Panc1 (cell line): ENCODE measurements around the gene SUSD6. TPM values are rescaled to one million over a fixed set of nuclear protein-coding genes. Genes with fewer than 3 reads are reported as not detected.

Experiments used
- ATAC-seq: fragments of 200-7000 bp; cut with Tn5 transposase; 2 replicates; pipeline ENCODE4 v1.9.1; 2020; ENCODE audit warnings: mild to moderate bottlenecking, moderate library complexity
- BruUV-seq: library from RNA; stranded (reverse); fragments of 400-500 nt; replicated peaks from 2 replicates; lab custom pipeline; 2021; lab: Mats Ljungman, UMichigan
- CTCF ChIA-PET: fragments of 300-600 bp; sonication (Branson Sonifier 250); formaldehyde crosslinking; loops from one replicate; lab custom pipeline; 2022; ENCODE audit warnings: antibody characterized with exemption; lab: Charles Lee
- POLR2A ChIA-PET: fragments of 300-600 bp; sonication (Branson Sonifier 250); formaldehyde crosslinking; loops from one replicate; lab custom pipeline; 2022; ENCODE audit warnings: antibody characterized with exemption; lab: Charles Lee
- DNase-seq: peaks from one replicate; pipeline ENCODE4 v3.0.0-alpha.2; 2010; ENCODE audit warnings: low read depth, low spot score
- H3K27ac ChIP-seq: 2 replicates; pipeline ENCODE4 v1.5.1; 2011; ENCODE audit warnings: mild to moderate bottlenecking, low read length, inconsistent platforms
- H3K27me3 ChIP-seq: fragments of 200-500 bp; sonication (Bioruptor generic); 2 replicates; pipeline ENCODE4 v1.6.0; 2014; ENCODE audit warnings: low read length, inconsistent platforms; ENCODE audit not compliant: control insufficient read depth, insufficient read depth
- H3K36me3 ChIP-seq: fragments of 200-500 bp; sonication (Bioruptor generic); 2 replicates; pipeline ENCODE4 v1.5.1; 2014; ENCODE audit warnings: inconsistent platforms, mild to moderate bottlenecking, low read length, moderate library complexity; ENCODE audit not compliant: control insufficient read depth, insufficient read depth
- H3K4me1 ChIP-seq: 2 replicates; pipeline ENCODE4 v1.5.1; 2011; ENCODE audit warnings: inconsistent platforms, mild to moderate bottlenecking, low read length, moderate library complexity; ENCODE audit not compliant: control insufficient read depth, insufficient read depth
- H3K4me3 ChIP-seq, 2 experiments: 2 replicates each; pipeline ENCODE4 v1.5.1; 2011 to 2012; ENCODE audit warnings: low read depth in 2 of 2, low read length in 2 of 2, mild to moderate bottlenecking in 2 of 2, inconsistent platforms in 1 of 2, moderate library complexity in 1 of 2
- H3K9me3 ChIP-seq: fragments of 200-500 bp; sonication (Bioruptor generic); 2 replicates; pipeline ENCODE4 v1.5.1; 2014; ENCODE audit warnings: low read depth, mild to moderate bottlenecking, inconsistent platforms, low read length, moderate library complexity; ENCODE audit not compliant: control insufficient read depth, insufficient read depth
- POLR2AphosphoS5 ChIP-seq: IDR thresholded peaks from 2 replicates; pipeline ENCODE4 v1.6.1; 2012; ENCODE audit warnings: mild to moderate bottlenecking, low read depth, low read length, moderate library complexity
- SIN3A ChIP-seq: IDR thresholded peaks from 2 replicates; pipeline ENCODE4 v1.6.1; 2012; ENCODE audit warnings: low read depth, mild to moderate bottlenecking, low read length, moderate library complexity, borderline replicate concordance; ENCODE audit not compliant: insufficient read depth
- TCF7L2 ChIP-seq: IDR thresholded peaks from 2 replicates; pipeline ENCODE4 v1.6.1; 2011; ENCODE audit warnings: mild to moderate bottlenecking, low read depth, low read length, inconsistent platforms
- in situ Hi-C: cut with HindIII; loops from 2 replicates; pipeline ENCODE4 v1.10.0; 2016; ENCODE audit warnings: low sequenced_read_pairs, low pct_unique_long_range_greater_than_20kb
- intact Hi-C: fragments of 100-400 bp; cut with micrococcal nuclease; formaldehyde crosslinking; loops from one replicate; pipeline ENCODE4 v1.10.0; 2022; ENCODE audit not compliant: unreplicated experiment
- total RNA-seq: library from RNA; stranded (reverse); gene quantifications from one replicate; pipeline ENCODE4 v1.2.1, GENCODE V29; 2021; ENCODE audit not compliant: unreplicated experiment
- TF ChIP-seq, protein P1 (sequence below): fragments of 450-650 bp; IDR thresholded peaks from 2 replicates; pipeline ENCODE4 v1.5.1; 2017; ENCODE audit warnings: mild to moderate bottlenecking
- TF ChIP-seq, protein P2 (sequence below), 2 experiments: IDR thresholded peaks; 2 replicates each; pipeline ENCODE4 v1.6.1; 2011 to 2012; ENCODE audit warnings: low read depth in 2 of 2, control low read depth in 1 of 2, low read length in 1 of 2, mild to moderate bottlenecking in 1 of 2, moderate library complexity in 1 of 2; ENCODE audit not compliant: insufficient read depth in 1 of 2

Gene SUSD6
- total RNA-seq, 1 experiment from 2014 or later, result 10.9 TPM

DNA sequence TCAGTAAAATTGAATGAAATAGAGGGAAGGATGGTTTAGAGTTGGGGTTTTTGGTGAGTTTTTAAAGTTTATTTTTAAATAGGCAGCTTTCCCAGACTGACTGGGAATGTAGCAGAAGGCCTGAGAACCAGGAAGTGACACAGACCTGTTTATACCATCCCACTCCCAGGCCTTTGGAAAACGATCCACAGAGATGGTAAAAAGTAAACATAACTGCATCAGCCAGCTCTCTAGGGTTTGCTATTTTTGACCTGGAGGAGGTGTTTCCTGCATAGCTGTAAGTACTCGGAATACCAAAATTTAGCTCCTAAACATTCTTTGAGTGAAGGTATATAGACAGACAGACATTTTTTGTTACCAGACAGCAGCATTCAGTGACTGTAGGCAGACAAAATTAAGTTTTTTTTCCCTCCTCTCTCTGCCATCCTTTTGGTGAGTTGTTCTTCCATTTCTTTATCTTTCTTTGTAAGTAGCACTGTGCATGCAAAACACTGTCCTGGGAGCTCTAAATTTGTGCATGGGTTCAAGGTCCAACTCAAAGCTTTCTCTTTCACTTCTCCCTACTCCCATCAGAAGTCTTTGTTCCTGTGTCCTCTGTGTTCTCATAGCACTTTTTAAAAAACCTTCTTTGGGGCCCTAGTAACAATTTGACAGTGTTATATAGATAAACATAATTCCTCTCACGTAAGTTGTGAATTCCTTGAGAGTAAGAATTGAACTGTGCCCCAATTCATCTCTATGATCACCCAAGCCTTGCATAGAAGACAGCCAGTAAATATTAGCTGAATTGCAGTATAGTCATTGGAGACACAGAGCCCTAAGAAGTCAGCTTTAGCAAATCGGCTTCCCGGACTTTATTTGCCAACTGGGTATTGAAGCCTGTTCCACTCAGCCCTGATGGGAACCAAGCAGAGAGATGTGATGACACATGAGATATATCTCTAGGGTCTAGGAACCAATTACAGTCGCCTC is 37.4 kb downstream of the SUSD6 start:
- no peak overlapping the region; the same call in 1 of the 2 replicates for H3K27ac ChIP-seq
- peak; percentile 39 for DNase-seq
- H3K4me1 ChIP-seq, result peaks cover 9% of the 10 kb centered on the region
- no peak for ATAC-seq
- H3K36me3 ChIP-seq, result no peaks in the 10 kb centered on the region
- intact Hi-C loops (no loop called here), in situ Hi-C loops (no loop called here)
- POLR2A ChIA-PET, result interaction anchor here (0.6 kb wide), 1 partner anchor 116 kb away, joined by 4 read pairs; no protein-coding TSS in a partner anchor
- TF ChIP-seq TCF7L2 (no peak), POLR2AphosphoS5 (no peak), SIN3A (no peak)
- TF ChIP-seq, protein P1, sequence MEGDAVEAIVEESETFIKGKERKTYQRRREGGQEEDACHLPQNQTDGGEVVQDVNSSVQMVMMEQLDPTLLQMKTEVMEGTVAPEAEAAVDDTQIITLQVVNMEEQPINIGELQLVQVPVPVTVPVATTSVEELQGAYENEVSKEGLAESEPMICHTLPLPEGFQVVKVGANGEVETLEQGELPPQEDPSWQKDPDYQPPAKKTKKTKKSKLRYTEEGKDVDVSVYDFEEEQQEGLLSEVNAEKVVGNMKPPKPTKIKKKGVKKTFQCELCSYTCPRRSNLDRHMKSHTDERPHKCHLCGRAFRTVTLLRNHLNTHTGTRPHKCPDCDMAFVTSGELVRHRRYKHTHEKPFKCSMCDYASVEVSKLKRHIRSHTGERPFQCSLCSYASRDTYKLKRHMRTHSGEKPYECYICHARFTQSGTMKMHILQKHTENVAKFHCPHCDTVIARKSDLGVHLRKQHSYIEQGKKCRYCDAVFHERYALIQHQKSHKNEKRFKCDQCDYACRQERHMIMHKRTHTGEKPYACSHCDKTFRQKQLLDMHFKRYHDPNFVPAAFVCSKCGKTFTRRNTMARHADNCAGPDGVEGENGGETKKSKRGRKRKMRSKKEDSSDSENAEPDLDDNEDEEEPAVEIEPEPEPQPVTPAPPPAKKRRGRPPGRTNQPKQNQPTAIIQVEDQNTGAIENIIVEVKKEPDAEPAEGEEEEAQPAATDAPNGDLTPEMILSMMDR, result no peak
- TF ChIP-seq, protein P2, sequence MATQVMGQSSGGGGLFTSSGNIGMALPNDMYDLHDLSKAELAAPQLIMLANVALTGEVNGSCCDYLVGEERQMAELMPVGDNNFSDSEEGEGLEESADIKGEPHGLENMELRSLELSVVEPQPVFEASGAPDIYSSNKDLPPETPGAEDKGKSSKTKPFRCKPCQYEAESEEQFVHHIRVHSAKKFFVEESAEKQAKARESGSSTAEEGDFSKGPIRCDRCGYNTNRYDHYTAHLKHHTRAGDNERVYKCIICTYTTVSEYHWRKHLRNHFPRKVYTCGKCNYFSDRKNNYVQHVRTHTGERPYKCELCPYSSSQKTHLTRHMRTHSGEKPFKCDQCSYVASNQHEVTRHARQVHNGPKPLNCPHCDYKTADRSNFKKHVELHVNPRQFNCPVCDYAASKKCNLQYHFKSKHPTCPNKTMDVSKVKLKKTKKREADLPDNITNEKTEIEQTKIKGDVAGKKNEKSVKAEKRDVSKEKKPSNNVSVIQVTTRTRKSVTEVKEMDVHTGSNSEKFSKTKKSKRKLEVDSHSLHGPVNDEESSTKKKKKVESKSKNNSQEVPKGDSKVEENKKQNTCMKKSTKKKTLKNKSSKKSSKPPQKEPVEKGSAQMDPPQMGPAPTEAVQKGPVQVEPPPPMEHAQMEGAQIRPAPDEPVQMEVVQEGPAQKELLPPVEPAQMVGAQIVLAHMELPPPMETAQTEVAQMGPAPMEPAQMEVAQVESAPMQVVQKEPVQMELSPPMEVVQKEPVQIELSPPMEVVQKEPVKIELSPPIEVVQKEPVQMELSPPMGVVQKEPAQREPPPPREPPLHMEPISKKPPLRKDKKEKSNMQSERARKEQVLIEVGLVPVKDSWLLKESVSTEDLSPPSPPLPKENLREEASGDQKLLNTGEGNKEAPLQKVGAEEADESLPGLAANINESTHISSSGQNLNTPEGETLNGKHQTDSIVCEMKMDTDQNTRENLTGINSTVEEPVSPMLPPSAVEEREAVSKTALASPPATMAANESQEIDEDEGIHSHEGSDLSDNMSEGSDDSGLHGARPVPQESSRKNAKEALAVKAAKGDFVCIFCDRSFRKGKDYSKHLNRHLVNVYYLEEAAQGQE (IDR thresholded peaks at IDR 0.05; ENCODE audit: insufficient read depth in 1 of 2, low read depth in 2 of 2, low read length in 1 of 2), result no peak
- no TSS peak for BruUV-seq
- CTCF ChIA-PET, result no interaction called here
- H3K4me3 ChIP-seq, result no peak overlapping the region
- no peaks in the 10 kb centered on the region for H3K9me3 ChIP-seq
- no peaks in the 10 kb centered on the region for H3K27me3 ChIP-seq

DNA sequence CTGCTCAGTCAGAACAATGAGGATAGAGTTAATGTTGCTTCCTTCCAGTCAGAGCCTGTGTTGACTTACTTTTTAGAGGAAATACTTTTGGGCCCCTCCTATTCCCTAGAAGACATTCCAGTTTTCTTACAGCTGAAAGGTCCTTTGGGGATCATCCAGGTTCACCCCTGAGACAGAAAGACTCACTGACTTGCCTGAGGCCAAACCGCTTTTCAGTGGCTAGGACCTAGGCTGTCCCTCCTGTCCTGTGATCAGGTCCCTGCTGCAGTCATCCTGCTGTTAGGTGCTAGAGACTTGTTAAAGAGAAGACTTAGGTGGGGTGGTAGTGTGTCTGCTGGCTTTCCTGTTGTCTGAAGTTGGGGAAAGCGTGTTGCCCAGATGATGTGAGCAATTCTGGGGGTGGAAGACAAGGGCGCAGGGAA is 39.6 kb downstream of the SUSD6 start:
- DNase-seq, result no peak
- ATAC-seq, result no peak
- BruUV-seq, result no TSS peak
- no peaks in the 10 kb centered on the region for H3K36me3 ChIP-seq
- TF ChIP-seq SIN3A (no peak), POLR2AphosphoS5 (no peak)
- TF ChIP-seq, protein P1, result no peak
- TF ChIP-seq, protein P2 (IDR thresholded peaks at IDR 0.05; ENCODE audit: insufficient read depth in 1 of 2, low read depth in 2 of 2, low read length in 1 of 2), result no peak
- no peaks in the 10 kb centered on the region for H3K9me3 ChIP-seq
- CTCF ChIA-PET, result no interaction called here
- in situ Hi-C loops, result no loop called here
- no peak overlapping the region for H3K27ac ChIP-seq
- no peak overlapping the region for H3K4me3 ChIP-seq
- POLR2A ChIA-PET, result no interaction called here
- intact Hi-C loops, result no loop called here
- peaks cover 9% of the 10 kb centered on the region for H3K4me1 ChIP-seq
- H3K27me3 ChIP-seq, result no peaks in the 10 kb centered on the region
